HEK293 (cell line): ENCODE results near the gene FPGS.

Experiments
- CTCF ChIA-PET: fragments of 350-600 bp; formaldehyde crosslinking; extraction: SDS; loops from one replicate; lab custom pipeline; 2021; ENCODE audit warnings: antibody characterized with exemption; lab: Yijun Ruan, JAX
- POLR2A ChIA-PET: fragments of 300-600 bp; formaldehyde crosslinking; extraction: SDS; loops from one replicate; lab custom pipeline; 2020; ENCODE audit warnings: antibody characterized with exemption, inconsistent platforms; lab: Yijun Ruan, JAX
- H3K27ac ChIP-seq: fragments of 200-500 bp; sonication (Bioruptor generic); 2 replicates; pipeline ENCODE4 v1.5.1; 2014; ENCODE audit warnings: low read depth, low read length, control low read depth, inconsistent platforms; ENCODE audit errors: extremely low read depth
- H3K36me3 ChIP-seq, 2 experiments: fragments of 200-500 bp in 1 of 2; sonication (Bioruptor generic) in 1 of 2; 1 replicate in 1 of 2; 2 replicates in 1 of 2; pipeline ENCODE4 v1.5.1; 2014 to 2017; ENCODE audit warnings: inconsistent platforms in 2 of 2, low read length in 2 of 2; ENCODE audit not compliant: control insufficient read depth in 2 of 2, insufficient read depth in 1 of 2
- H3K4me1 ChIP-seq: fragments of 200-500 bp; sonication (Bioruptor generic); 2 replicates; pipeline ENCODE4 v1.5.1; 2014; ENCODE audit warnings: mild to moderate bottlenecking, low read length, inconsistent platforms; ENCODE audit not compliant: control insufficient read depth, insufficient read depth
- H3K4me3 ChIP-seq: 2 replicates; pipeline ENCODE4 v1.5.1; 2011; ENCODE audit warnings: low read depth, mild to moderate bottlenecking, control low read depth, low read length, moderate library complexity
- H3K9me3 ChIP-seq: fragments of 200-500 bp; sonication (Bioruptor generic); 2 replicates; pipeline ENCODE4 v1.5.1; 2014; ENCODE audit warnings: low read depth, low read length, inconsistent platforms; ENCODE audit not compliant: control insufficient read depth, insufficient read depth
- ATF2 ChIP-seq: fragments of 450-650 bp; formaldehyde crosslinking; IDR thresholded peaks from 2 replicates; pipeline ENCODE4 v1.5.1; 2016; ENCODE audit warnings: missing biosample characterization, missing genetic modification characterization, low read depth
- GLI2 ChIP-seq: fragments of 450-650 bp; formaldehyde crosslinking; IDR thresholded peaks from 2 replicates; pipeline ENCODE4; 2017; ENCODE audit warnings: missing biosample characterization, missing genetic modification characterization, low read depth, borderline replicate concordance
- SCRT1 ChIP-seq: fragments of 450-650 bp; formaldehyde crosslinking; IDR thresholded peaks from 2 replicates; pipeline ENCODE4 v1.5.1; 2016; ENCODE audit warnings: missing biosample characterization, missing genetic modification characterization, borderline replicate concordance
- SETDB1 ChIP-seq: IDR thresholded peaks from one replicate; pipeline ENCODE4 v1.6.1; 2017; ENCODE audit warnings: mild to moderate bottlenecking, low read length, moderate library complexity, mixed read lengths; ENCODE audit not compliant: insufficient read length
- TCF7L2 ChIP-seq: IDR thresholded peaks from 2 replicates; pipeline ENCODE4 v1.6.1; 2011; ENCODE audit warnings: low read depth, mild to moderate bottlenecking, inconsistent platforms, low read length, moderate library complexity, borderline replicate concordance
- ZBTB10 ChIP-seq: fragments of 450-650 bp; formaldehyde crosslinking; IDR thresholded peaks from 2 replicates; pipeline ENCODE4 v1.5.1; 2016; ENCODE audit warnings: missing biosample characterization, missing genetic modification characterization
- ZBTB20 ChIP-seq: fragments of 450-650 bp; formaldehyde crosslinking; IDR thresholded peaks from 2 replicates; pipeline ENCODE4 v1.5.1; 2016; ENCODE audit warnings: missing biosample characterization, missing genetic modification characterization
- ZBTB26 ChIP-seq: fragments of 450-650 bp; formaldehyde crosslinking; optimal IDR thresholded peaks from 2 replicates; pipeline ENCODE3; 2016; ENCODE audit warnings: missing biosample characterization, mild to moderate bottlenecking, missing genetic modification characterization
- ZIC2 ChIP-seq: fragments of 450-650 bp; formaldehyde crosslinking; IDR thresholded peaks from 2 replicates; pipeline ENCODE4 v1.5.1; 2016; ENCODE audit warnings: missing biosample characterization, missing genetic modification characterization
- ZNF140 ChIP-seq: fragments of 450-650 bp; formaldehyde crosslinking; IDR thresholded peaks from 2 replicates; pipeline ENCODE4 v1.5.1; 2016; ENCODE audit warnings: missing biosample characterization, missing genetic modification characterization
- ZNF146 ChIP-seq: fragments of 450-650 bp; formaldehyde crosslinking; IDR thresholded peaks from 2 replicates; pipeline ENCODE4 v1.5.1; 2016; ENCODE audit warnings: missing biosample characterization, missing genetic modification characterization
- ZNF292 ChIP-seq: fragments of 450-650 bp; formaldehyde crosslinking; IDR thresholded peaks from 2 replicates; pipeline ENCODE4 v1.5.1; 2016; ENCODE audit warnings: low read depth, missing biosample characterization, missing genetic modification characterization, borderline replicate concordance
- ZNF391 ChIP-seq: fragments of 450-650 bp; formaldehyde crosslinking; IDR thresholded peaks from 2 replicates; pipeline ENCODE4 v1.5.1; 2016; ENCODE audit warnings: low read depth, missing biosample characterization, missing genetic modification characterization, borderline replicate concordance
- ZNF394 ChIP-seq: fragments of 450-650 bp; formaldehyde crosslinking; IDR thresholded peaks from 2 replicates; pipeline ENCODE4 v1.5.1; 2016; ENCODE audit warnings: missing biosample characterization, missing genetic modification characterization, mild to moderate bottlenecking, moderate library complexity, borderline replicate concordance
- ZNF529 ChIP-seq: fragments of 450-650 bp; formaldehyde crosslinking; IDR thresholded peaks from 2 replicates; pipeline ENCODE4 v1.5.1; 2017; ENCODE audit warnings: missing genetic modification characterization, missing biosample characterization; ENCODE audit not compliant: insufficient replicate concordance
- ZNF548 ChIP-seq: fragments of 450-650 bp; formaldehyde crosslinking; IDR thresholded peaks from 2 replicates; pipeline ENCODE4 v1.5.1; 2016; ENCODE audit warnings: missing biosample characterization, missing genetic modification characterization
- ZNF561 ChIP-seq: fragments of 450-650 bp; IDR thresholded peaks from 2 replicates; pipeline ENCODE4 v1.5.1; 2018; ENCODE audit warnings: missing biosample characterization, missing genetic modification characterization, borderline replicate concordance
- ZNF585B ChIP-seq: fragments of 450-650 bp; formaldehyde crosslinking; IDR thresholded peaks from 2 replicates; pipeline ENCODE4 v1.5.1; 2016; ENCODE audit warnings: missing biosample characterization, missing genetic modification characterization
- ZNF830 ChIP-seq: fragments of 450-650 bp; IDR thresholded peaks from 2 replicates; pipeline ENCODE4 v1.5.0; 2018; ENCODE audit warnings: missing biosample characterization, missing genetic modification characterization, low read depth, mild to moderate bottlenecking, moderate library complexity
- ZNF843 ChIP-seq: fragments of 450-650 bp; formaldehyde crosslinking; IDR thresholded peaks from 2 replicates; pipeline ENCODE4 v1.5.1; 2016; ENCODE audit warnings: missing biosample characterization, missing genetic modification characterization
- TF ChIP-seq, protein P1 (sequence below): sonication (generic); formaldehyde crosslinking; IDR thresholded peaks from 2 replicates; pipeline ENCODE4 v1.8.1; 2022; ENCODE audit warnings: mild to moderate bottlenecking, moderate library complexity, missing genetic modification reagents
- TF ChIP-seq, protein P2 (sequence below): fragments of 450-650 bp; formaldehyde crosslinking; IDR thresholded peaks from 2 replicates; pipeline ENCODE4 v1.5.1; 2017; ENCODE audit warnings: missing biosample characterization, missing genetic modification characterization
- TF ChIP-seq, protein P3 (sequence below): fragments of 450-650 bp; formaldehyde crosslinking; IDR thresholded peaks from 2 replicates; pipeline ENCODE4 v1.5.1; 2016; ENCODE audit warnings: missing biosample characterization, missing genetic modification characterization

The FPGS gene

DNA sequence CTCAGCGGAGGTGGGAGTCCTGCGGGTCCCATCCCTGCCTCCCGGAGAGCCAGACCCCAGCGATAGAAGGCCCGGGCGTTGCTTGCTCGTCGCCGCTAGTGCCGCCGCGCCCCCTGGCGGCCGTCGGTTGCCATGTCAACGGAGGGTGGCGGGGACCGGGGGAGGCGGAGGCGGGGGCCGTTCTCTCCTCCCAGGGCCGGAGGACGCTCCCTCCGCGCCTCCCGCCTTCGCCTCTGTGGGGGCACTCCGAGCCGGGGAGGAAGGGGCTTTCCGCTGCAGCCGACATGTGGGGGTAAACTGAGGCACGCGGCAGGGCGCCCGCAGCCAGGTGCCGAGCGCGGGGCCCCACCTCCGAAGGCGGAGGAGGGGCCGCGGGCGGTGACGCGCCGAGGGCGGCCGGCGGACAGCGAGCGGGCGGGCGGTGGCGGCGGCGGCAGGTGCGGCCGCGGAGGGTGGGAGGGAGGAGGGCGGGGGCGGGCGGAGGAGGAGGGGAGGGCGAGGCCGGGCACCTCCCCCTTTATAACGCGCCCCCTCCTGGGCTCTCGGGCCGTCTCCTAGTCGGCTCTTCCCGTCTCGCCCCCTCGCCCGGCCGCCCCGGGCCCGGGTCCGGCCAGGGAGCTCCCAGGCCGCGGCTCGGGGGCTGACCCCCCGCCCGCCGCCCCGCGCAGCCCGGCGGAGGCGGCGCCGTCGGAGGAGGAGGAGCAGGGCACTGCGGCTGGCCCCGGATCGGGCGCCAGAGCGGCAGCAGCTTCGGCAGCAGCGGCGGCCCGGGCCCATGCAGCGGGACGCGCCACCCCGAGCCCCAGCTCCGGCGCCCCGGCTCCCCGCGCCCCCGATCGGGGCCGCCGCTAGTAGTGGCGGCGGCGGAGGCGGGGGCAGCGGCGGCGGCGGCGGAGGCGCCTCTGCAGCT lies 17.4 kb upstream of the FPGS start (continued):
- TF ChIP-seq ZNF548 (tag by site-specific recombination), result no peak
- TF ChIP-seq ZBTB10 (tag by site-specific recombination), result no peak
- no peak for TF ChIP-seq ATF2 (tag by site-specific recombination)
- TF ChIP-seq ZNF529 (tag by site-specific recombination), result no peak
- peak; percentile 31; the same call in 1 of the 2 replicates for TF ChIP-seq ZNF394
- no peak for TF ChIP-seq ZNF585B (tag by site-specific recombination)
- no peak for TF ChIP-seq ZNF843
- TF ChIP-seq, all 188 proteins: peak for 29

- no peaks in the 10 kb centered on the region for H3K9me3 ChIP-seq
- H3K27ac ChIP-seq, result peak within 1 kb of the TSS; percentile 95
- ChIA-PET CTCF (interaction anchor here (0.6 to 6.2 kb wide), 22 partner anchors 11 to 447 kb away, joined by 3 to 44 read pairs (median 6); partner anchors contain the start of genes TOR2A and TTC16), POLR2A (interaction anchor here (0.5 to 1.8 kb wide), 6 partner anchors 15 to 856 kb away, joined by 3 to 16 read pairs (median 6); partner anchors contain the start of gene TOR2A)
- H3K36me3 ChIP-seq, result peaks cover 12 to 45% of the 10 kb centered on the region in 2 experiments
- H3K4me3 ChIP-seq, result peak within 1 kb of the TSS; percentile 90
- H3K4me1 ChIP-seq, result no peaks in the 10 kb centered on the region
- TF ChIP-seq ZNF391 (tag by site-specific recombination), result no peak
- TF ChIP-seq, protein P1, sequence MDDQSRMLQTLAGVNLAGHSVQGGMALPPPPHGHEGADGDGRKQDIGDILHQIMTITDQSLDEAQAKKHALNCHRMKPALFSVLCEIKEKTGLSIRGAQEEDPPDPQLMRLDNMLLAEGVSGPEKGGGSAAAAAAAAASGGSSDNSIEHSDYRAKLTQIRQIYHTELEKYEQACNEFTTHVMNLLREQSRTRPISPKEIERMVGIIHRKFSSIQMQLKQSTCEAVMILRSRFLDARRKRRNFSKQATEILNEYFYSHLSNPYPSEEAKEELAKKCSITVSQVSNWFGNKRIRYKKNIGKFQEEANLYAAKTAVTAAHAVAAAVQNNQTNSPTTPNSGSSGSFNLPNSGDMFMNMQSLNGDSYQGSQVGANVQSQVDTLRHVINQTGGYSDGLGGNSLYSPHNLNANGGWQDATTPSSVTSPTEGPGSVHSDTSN, result peak; percentile 59
- no peak for TF ChIP-seq ZNF292
- no peak for TF ChIP-seq ZNF146 (tag by site-specific recombination)
- TF ChIP-seq GLI2 (tag by site-specific recombination), result no peak
- no peak for TF ChIP-seq TCF7L2
- TF ChIP-seq, protein P2, sequence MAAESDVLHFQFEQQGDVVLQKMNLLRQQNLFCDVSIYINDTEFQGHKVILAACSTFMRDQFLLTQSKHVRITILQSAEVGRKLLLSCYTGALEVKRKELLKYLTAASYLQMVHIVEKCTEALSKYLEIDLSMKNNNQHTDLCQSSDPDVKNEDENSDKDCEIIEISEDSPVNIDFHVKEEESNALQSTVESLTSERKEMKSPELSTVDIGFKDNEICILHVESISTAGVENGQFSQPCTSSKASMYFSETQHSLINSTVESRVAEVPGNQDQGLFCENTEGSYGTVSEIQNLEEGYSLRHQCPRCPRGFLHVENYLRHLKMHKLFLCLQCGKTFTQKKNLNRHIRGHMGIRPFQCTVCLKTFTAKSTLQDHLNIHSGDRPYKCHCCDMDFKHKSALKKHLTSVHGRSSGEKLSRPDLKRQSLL (tag by site-specific recombination), result no peak
- TF ChIP-seq ZIC2 (tag by site-specific recombination), result peak; percentile 35; the same call in 1 of the 2 replicates
- no peak for TF ChIP-seq ZNF830 (tag by site-specific recombination)
- no peak for TF ChIP-seq SCRT1 (tag by site-specific recombination)
- TF ChIP-seq ZBTB20 (tag by site-specific recombination), result peak; percentile 88
- TF ChIP-seq ZNF140 (tag by site-specific recombination), result no peak
- TF ChIP-seq SETDB1, result no peak
- TF ChIP-seq ZBTB26 (tag by site-specific recombination), result peak; percentile 68
- no peak; the same call in 1 of the 2 replicates for TF ChIP-seq ZNF561 (tag by site-specific recombination)
- TF ChIP-seq, protein P3, sequence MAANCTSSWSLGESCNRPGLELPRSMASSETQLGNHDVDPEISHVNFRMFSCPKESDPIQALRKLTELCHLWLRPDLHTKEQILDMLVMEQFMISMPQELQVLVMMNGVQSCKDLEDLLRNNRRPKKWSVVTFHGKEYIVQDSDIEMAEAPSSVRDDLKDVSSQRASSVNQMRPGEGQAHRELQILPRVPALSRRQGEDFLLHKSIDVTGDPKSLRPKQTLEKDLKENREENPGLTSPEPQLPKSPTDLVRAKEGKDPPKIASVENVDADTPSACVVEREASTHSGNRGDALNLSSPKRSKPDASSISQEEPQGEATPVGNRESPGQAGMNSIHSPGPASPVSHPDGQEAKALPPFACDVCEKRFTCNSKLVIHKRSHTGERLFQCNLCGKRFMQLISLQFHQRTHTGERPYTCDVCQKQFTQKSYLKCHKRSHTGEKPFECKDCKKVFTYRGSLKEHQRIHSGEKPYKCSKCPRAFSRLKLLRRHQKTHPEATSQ (tag by site-specific recombination), result no peak
Observed at GRCh38 chr9:127785933-127786772, 16.5 kb upstream of the FPGS start, which contains the start of gene CDK9. CDK9 (plus strand) TSS chr9:127786034; CDS start chr9:127786149, 115 bp downstream.
